ENCODE results near the gene KDM4C. TPM values are rescaled to one million over a fixed set of nuclear protein-coding genes. Genes with fewer than 3 reads are reported as not detected.

KDM4C gene
- total RNA-seq, 1 donor from 2014 or later: 16.5 TPM

GRCh38 chr9:7169717-7170389, 412.1 kb downstream of the KDM4C start:
- Mint-ChIP-seq H3K4me1 (ENCODE audit: unreplicated experiment) (peaks cover 27% of the 10 kb centered on the region), H3K4me3 (no peak overlapping the region), H3K36me3 (peaks cover 18% of the 10 kb centered on the region), H3K27me3 (no peaks in the 10 kb centered on the region), H3K27ac (no peak overlapping the region), H3K9me3 (no peaks in the 10 kb centered on the region)
- no peak for DNase-seq (ENCODE audit: extremely low spot score, unreplicated experiment)
- no peak for TF ChIP-seq CTCF (conservative IDR thresholded peaks at IDR 0.05)

- H3K4me3 Mint-ChIP-seq: no peak overlapping the region
- H3K9me3 Mint-ChIP-seq: no peaks in the 10 kb centered on the region
Observed at GRCh38 chr9:7171396-7172153, 413.8 kb downstream of the KDM4C start.

GRCh38 chr9:7172154-7173115, 414.7 kb downstream of the KDM4C start:
- TF ChIP-seq CTCF (conservative IDR thresholded peaks at IDR 0.05): no peak
- no peak overlapping the region for H3K4me3 Mint-ChIP-seq

More at GRCh38 chr9:7171396-7172153, 413.8 kb downstream of the KDM4C start:
- DNase-seq (ENCODE audit: extremely low spot score, unreplicated experiment): no peak
- TF ChIP-seq CTCF (conservative IDR thresholded peaks at IDR 0.05): no peak
- Mint-ChIP-seq H3K27me3 (no peaks in the 10 kb centered on the region), H3K4me1 (ENCODE audit: unreplicated experiment) (peaks cover 28% of the 10 kb centered on the region), H3K27ac (no peak overlapping the region), H3K36me3 (peaks cover 18% of the 10 kb centered on the region)

GRCh38 chr9:7173139-7173538, 415.4 kb downstream of the KDM4C start:
- Mint-ChIP-seq H3K36me3 (peaks cover 18% of the 10 kb centered on the region), H3K4me3 (no peak overlapping the region), H3K27me3 (no peaks in the 10 kb centered on the region), H3K4me1 (ENCODE audit: unreplicated experiment) (peaks cover 29% of the 10 kb centered on the region), H3K27ac (peak overlapping the region; percentile 20), H3K9me3 (no peaks in the 10 kb centered on the region)
- DNase-seq (ENCODE audit: extremely low spot score, unreplicated experiment): no peak
- TF ChIP-seq CTCF (conservative IDR thresholded peaks at IDR 0.05): no peak

More at GRCh38 chr9:7172154-7173115, 414.7 kb downstream of the KDM4C start:
- peaks cover 18% of the 10 kb centered on the region for H3K36me3 Mint-ChIP-seq
- H3K27ac Mint-ChIP-seq: no peak overlapping the region
- H3K4me1 Mint-ChIP-seq (ENCODE audit: unreplicated experiment): peaks cover 29% of the 10 kb centered on the region
- no peaks in the 10 kb centered on the region for H3K9me3 Mint-ChIP-seq
- DNase-seq (ENCODE audit: extremely low spot score, unreplicated experiment): no peak
- H3K27me3 Mint-ChIP-seq: no peaks in the 10 kb centered on the region

- no peak overlapping the region for H3K4me3 Mint-ChIP-seq
- TF ChIP-seq CTCF (conservative IDR thresholded peaks at IDR 0.05): no peak
Observed at GRCh38 chr9:7174301-7174700, 416.5 kb downstream of the KDM4C start.

More at GRCh38 chr9:7174301-7174700, 416.5 kb downstream of the KDM4C start:
- peaks cover 29% of the 10 kb centered on the region for H3K4me1 Mint-ChIP-seq (ENCODE audit: unreplicated experiment)
- no peak overlapping the region for H3K27ac Mint-ChIP-seq
- H3K27me3 Mint-ChIP-seq: no peaks in the 10 kb centered on the region
- H3K9me3 Mint-ChIP-seq: no peaks in the 10 kb centered on the region
- peaks cover 18% of the 10 kb centered on the region for H3K36me3 Mint-ChIP-seq
- DNase-seq (ENCODE audit: extremely low spot score, unreplicated experiment): no peak
